Common myeloid progenitor, CD34-positive (primary cell): ENCODE results near the gene NUDT15. TPM values are rescaled to one million over a fixed set of nuclear protein-coding genes. Genes with fewer than 3 reads are reported as not detected.

ENCODE experiments used
- CTCF ChIA-PET: fragments of 350-600 bp; sonication (Branson Sonifier 250); formaldehyde crosslinking; loops from one replicate; lab custom pipeline; 2021; ENCODE audit warnings: antibody characterized with exemption; lab: Charles Lee
- POLR2A ChIA-PET: fragments of 350-600 bp; sonication (Branson Sonifier 250); formaldehyde crosslinking; loops from one replicate; lab custom pipeline; 2021; ENCODE audit warnings: antibody characterized with exemption; lab: Charles Lee
- DNase-seq, 3 donors: peaks; one replicate each; pipeline versions ENCODE4 v3.0.0 to v3.0.0-alpha.2; 2013
- H3K27ac ChIP-seq, 2 experiments: 1 replicate in 1 of 2; 2 replicates in 1 of 2; pipeline ENCODE4 v1.7.0; 2013; ENCODE audit warnings: inconsistent platforms in 2 of 2, low read length in 2 of 2, mild to moderate bottlenecking in 2 of 2, low read depth in 1 of 2, moderate library complexity in 1 of 2; ENCODE audit not compliant: severe bottlenecking in 2 of 2, insufficient read depth in 1 of 2, poor library complexity in 1 of 2
- H3K27me3 ChIP-seq, 5 experiments: replicated peaks in 2 of 5; 1 replicate in 3 of 5; 2 replicates in 2 of 5; pipeline versions ENCODE4 v1.6.1 to v1.7.0; 2013; ENCODE audit warnings: low read length in 4 of 5, mild to moderate bottlenecking in 2 of 5, moderate library complexity in 2 of 5, inconsistent platforms in 1 of 5; ENCODE audit not compliant: insufficient read depth in 5 of 5, control insufficient read depth in 4 of 5
- H3K36me3 ChIP-seq, 4 experiments: 1 replicate in 2 of 4; 2 replicates in 2 of 4; pipeline versions ENCODE4 v1.6.1 to v1.7.0; 2013; ENCODE audit warnings: low read length in 3 of 4, control low read depth in 1 of 4, mild to moderate bottlenecking in 1 of 4; ENCODE audit not compliant: control insufficient read depth in 4 of 4, insufficient read depth in 4 of 4
- H3K4me1 ChIP-seq, 4 experiments: 1 replicate in 3 of 4; 2 replicates in 1 of 4; pipeline versions ENCODE4 v1.6.1 to v1.7.1; 2013; ENCODE audit warnings: low read length in 3 of 4, mild to moderate bottlenecking in 3 of 4, control low read depth in 1 of 4, inconsistent platforms in 1 of 4, moderate library complexity in 1 of 4; ENCODE audit not compliant: control insufficient read depth in 4 of 4, insufficient read depth in 4 of 4; ENCODE audit errors: control extremely low read depth in 1 of 4
- H3K4me3 ChIP-seq, 7 experiments: 1 replicate in 4 of 7; 2 replicates in 3 of 7; pipeline versions ENCODE4 v1.5.1 to v1.7.0; 2013; ENCODE audit warnings: mild to moderate bottlenecking in 7 of 7, low read length in 6 of 7, moderate library complexity in 6 of 7, inconsistent platforms in 2 of 7, low read depth in 2 of 7, control low read depth in 1 of 7; ENCODE audit not compliant: insufficient read depth in 4 of 7, control insufficient read depth in 1 of 7; ENCODE audit errors: extremely low read depth in 1 of 7
- H3K9me3 ChIP-seq, 5 experiments: 1 replicate in 4 of 5; 2 replicates in 1 of 5; pipeline versions ENCODE4 v1.6.1 to v1.7.1; 2013; ENCODE audit warnings: low read length in 4 of 5, mild to moderate bottlenecking in 2 of 5, inconsistent platforms in 1 of 5, low read depth in 1 of 5, moderate library complexity in 1 of 5; ENCODE audit not compliant: control insufficient read depth in 4 of 5, insufficient read depth in 2 of 5; ENCODE audit errors: control extremely low read depth in 1 of 5
- WGBS: methylation state at CpG from one replicate; pipeline ENCODE4 v1.1.5; 2013; ENCODE audit not compliant: insufficient coverage; 5-methylcytosine and 5-hydroxymethylcytosine counted together
- polyA plus RNA-seq: library from polyadenylated mRNA; unstranded; fragments of 120-200 nt; gene quantifications from one replicate; pipeline ENCODE4 v1.2.1, GENCODE V29; 2013

NUDT15 gene
- 10.8 TPM for polyA plus RNA-seq

DNA sequence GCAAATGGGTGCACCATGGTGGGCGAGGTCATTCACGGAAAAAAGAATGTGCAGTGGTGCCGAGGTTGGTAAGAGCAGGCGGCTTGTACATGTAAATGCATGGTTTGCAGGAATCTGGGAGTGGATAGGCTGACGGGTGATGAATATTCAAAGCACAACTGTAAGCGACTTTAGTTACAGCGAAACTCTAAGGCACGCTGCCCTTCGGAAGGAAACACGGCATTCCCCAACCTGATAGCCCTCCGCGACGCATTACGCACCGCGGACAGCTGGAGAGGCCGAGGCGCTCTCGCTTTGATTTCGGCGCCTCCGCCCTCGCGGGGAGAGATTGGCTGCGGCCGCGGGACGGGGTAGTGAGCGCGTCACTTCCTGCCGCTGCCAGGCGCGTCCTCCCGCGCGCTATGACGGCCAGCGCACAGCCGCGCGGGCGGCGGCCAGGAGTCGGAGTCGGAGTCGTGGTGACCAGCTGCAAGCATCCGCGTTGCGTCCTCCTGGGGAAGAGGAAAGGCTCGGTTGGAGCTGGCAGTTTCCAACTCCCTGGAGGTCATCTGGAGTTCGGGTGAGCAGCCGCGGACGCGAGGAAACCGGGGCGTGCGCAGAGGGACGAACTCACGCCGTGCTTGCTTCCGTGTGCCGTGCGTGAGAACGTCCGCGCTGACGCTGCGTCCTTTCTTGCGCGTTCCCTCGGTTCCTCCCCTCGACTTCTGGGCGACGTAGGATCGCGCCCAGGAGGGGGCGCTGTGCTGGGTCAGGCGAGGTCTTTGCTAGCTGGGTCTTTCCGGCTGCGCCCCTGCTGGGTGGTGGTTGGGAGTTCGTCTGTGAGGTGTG lies at the start of gene NUDT15:
Gene NUDT15, plus strand, starts transcription at position 381 of the 828 bp plus-strand sequence. Its CDS starts 21 bp downstream, at position 402.
- H3K27me3 ChIP-seq: no peaks in the 10 kb centered on the region
- CTCF ChIA-PET: interaction anchor here (0.6 to 2.5 kb wide), 15 partner anchors 11 to 703 kb away, joined by 3 to 22 read pairs (median 4); partner anchors contain the start of gene MED4
- peaks cover 8 to 38% (median 15%) of the 10 kb centered on the region in 4 experiments for H3K36me3 ChIP-seq
- POLR2A ChIA-PET: interaction anchor here (0.6 to 0.9 kb wide), 3 partner anchors 9 to 57 kb away, joined by 3 to 5 read pairs (median 3); partner anchors contain the start of gene MED4
- 0% methylated on average over 66 of the region's 82 CpGs for WGBS
- H3K4me1 ChIP-seq: peaks cover 4 to 22% (median 18%) of the 10 kb centered on the region in 4 experiments
- H3K9me3 ChIP-seq: peaks cover 0 to 19% (median 6%) of the 10 kb centered on the region in 5 experiments
- H3K4me3 ChIP-seq: peak within 1 kb of the TSS; percentile 61 to 94 (median 84)
- peak; percentile 99 to 100 (median 99) for DNase-seq
- peak within 1 kb of the TSS; percentile 96 to 97 for H3K27ac ChIP-seq

DNA sequence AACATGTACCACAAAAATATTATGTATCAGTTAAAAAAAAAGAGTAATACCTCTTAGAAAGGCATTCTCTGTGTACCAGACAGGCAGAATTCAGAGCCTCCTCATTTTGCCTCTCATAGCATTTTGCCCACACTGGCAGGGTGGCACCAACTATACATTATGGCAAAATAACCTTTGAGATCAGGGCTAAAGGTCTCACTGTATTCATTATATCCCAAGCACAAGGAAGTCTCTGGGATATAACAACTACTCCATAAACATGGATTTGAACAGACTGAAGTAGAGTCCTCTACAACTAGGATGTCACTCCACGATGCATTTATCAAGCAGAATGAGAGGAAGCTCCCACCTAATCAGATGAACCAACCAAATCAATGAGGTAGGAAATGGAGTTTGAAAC lies 47.1 kb upstream of the NUDT15 start:
- WGBS: no CpG with 5 or more reads among the region's 1 CpG
- no peaks in the 10 kb centered on the region for H3K27me3 ChIP-seq
- ChIA-PET CTCF (no interaction called here), POLR2A (no interaction called here)
- no peak for DNase-seq
- peaks cover 16 to 54% (median 39%) of the 10 kb centered on the region in 4 experiments for H3K36me3 ChIP-seq
- H3K4me1 ChIP-seq: no peaks in the 10 kb centered on the region
- no peak overlapping the region for H3K4me3 ChIP-seq
- no peaks in the 10 kb centered on the region for H3K9me3 ChIP-seq
- no peak overlapping the region for H3K27ac ChIP-seq

DNA sequence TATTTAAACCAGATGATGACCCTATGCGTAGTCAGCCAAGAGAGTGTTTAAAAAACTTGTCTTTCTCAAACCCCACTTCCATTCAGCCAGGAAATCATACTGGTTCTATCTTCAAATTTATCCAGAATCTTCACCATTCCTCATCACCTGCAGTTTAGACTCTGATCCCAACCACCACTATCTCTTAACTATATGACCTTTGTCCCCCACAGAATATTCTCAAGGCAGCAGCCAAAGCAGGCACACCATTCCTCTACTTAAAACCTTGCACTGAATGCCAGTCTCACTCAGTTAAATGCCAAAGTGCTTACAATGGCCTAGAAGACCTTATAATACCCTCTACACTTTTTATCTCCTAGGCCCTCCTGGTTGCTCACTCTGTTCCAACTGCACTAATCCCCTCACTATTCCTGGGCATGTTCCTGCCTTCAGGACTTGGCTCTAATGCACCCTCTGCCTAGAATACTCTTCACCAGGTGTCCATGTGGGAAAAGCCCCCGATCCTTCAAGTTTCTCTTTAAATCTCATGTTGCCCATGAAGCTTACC lies 46.5 kb upstream of the NUDT15 start:
- H3K9me3 ChIP-seq: no peaks in the 10 kb centered on the region
- H3K36me3 ChIP-seq: peaks cover 16 to 48% (median 36%) of the 10 kb centered on the region in 4 experiments
- DNase-seq: no peak
- H3K4me1 ChIP-seq: no peaks in the 10 kb centered on the region
- no peaks in the 10 kb centered on the region for H3K27me3 ChIP-seq
- no peak overlapping the region for H3K27ac ChIP-seq
- 100% methylated on average over 2 of the region's 2 CpGs for WGBS
- H3K4me3 ChIP-seq: no peak overlapping the region
- CTCF ChIA-PET: no interaction called here
- POLR2A ChIA-PET: no interaction called here

DNA sequence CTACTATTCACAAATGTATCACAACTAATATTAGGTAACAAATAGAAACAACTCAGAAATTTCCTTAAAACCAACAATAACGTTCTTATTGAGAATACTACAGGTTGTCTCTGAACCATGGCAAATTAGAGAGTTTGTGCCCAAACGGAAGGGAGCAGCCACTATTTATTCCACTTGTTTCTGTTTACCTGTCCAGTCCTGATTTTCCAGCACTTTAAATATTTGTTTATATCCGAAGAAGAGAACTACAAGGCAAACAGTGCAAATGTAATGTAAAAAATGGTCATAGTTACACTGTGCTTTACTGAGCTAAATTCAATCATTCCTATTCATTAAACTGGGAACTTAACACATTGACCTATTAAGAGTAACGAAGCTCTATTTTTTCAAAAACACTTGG lies 45.7 kb upstream of the NUDT15 start:
- Histone ChIP-seq H3K4me3 (no peak overlapping the region), H3K36me3 (peaks cover 12 to 43% (median 31%) of the 10 kb centered on the region in 4 experiments), H3K27ac (no peak overlapping the region), H3K9me3 (no peaks in the 10 kb centered on the region), H3K4me1 (no peaks in the 10 kb centered on the region), H3K27me3 (no peaks in the 10 kb centered on the region)
- WGBS: 80% methylated on average over 1 of the region's 4 CpGs
- DNase-seq: no peak
- ChIA-PET CTCF (no interaction called here), POLR2A (interaction anchor here (0.8 kb wide), 1 partner anchor 1221 kb away, joined by 4 read pairs; no protein-coding TSS in a partner anchor)

DNA sequence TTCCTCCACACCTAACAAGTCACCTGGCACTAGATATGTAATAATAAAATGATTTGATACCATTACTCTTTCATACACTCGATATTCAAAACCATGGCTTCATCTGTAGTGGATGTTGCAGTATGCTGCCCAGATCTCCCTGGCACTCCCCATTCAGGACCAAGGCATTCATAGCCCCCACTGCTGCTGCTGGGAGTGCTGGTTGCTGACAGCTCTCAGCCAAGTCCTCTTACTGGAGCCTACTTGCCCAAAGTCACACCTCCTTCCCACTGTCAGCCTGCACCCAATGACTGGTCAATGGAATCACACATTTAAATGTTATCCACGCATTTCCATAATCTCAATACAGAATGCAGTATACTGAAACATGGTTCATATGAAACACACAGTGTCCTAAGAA lies 40.1 kb upstream of the NUDT15 start:
- H3K36me3 ChIP-seq: peaks cover 0 to 26% (median 12%) of the 10 kb centered on the region in 4 experiments
- no peak for DNase-seq
- POLR2A ChIA-PET: interaction anchor here (1.0 kb wide), 1 partner anchor 41 kb away, joined by 3 read pairs; no protein-coding TSS in a partner anchor
- WGBS: no CpG with 5 or more reads among the region's 2 CpGs
- CTCF ChIA-PET: interaction anchor here (1.3 to 1.6 kb wide), 3 partner anchors 10 to 16 kb away, joined by 3 to 4 read pairs (median 4); no protein-coding TSS in a partner anchor
- no peak overlapping the region for H3K4me3 ChIP-seq
- H3K9me3 ChIP-seq: no peaks in the 10 kb centered on the region
- H3K4me1 ChIP-seq: peaks cover 5 to 16% (median 9%) of the 10 kb centered on the region in 4 experiments
- no peaks in the 10 kb centered on the region for H3K27me3 ChIP-seq
- no peak overlapping the region for H3K27ac ChIP-seq

DNA sequence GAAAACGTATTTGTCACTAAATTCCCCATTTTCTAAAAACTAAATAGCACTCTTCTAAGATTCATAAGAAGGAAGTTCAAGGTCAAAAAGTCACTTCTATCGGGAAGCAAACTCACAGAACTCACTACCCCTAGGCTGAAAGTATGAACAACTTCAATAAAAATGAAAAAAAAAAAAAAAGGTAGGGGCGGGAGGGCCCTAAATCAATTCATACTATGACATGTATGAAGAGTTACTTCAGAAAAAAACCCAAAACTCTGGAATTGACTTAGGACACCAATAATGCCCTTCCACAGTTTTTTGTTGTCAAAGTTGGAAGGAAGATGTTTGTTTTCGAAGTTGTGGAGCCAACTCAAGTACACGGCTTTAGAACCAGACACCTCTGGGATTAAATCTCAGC lies 37.6 kb upstream of the NUDT15 start:
- POLR2A ChIA-PET: no interaction called here
- Histone ChIP-seq H3K4me3 (peak overlapping the region in 6 of 7 experiments; percentile 78 to 99 (median 92)), H3K9me3 (no peaks in the 10 kb centered on the region), H3K36me3 (peaks cover 0 to 8% (median 4%) of the 10 kb centered on the region in 4 experiments), H3K27ac (peak overlapping the region; percentile 78 to 88), H3K27me3 (no peaks in the 10 kb centered on the region), H3K4me1 (peaks cover 5 to 16% (median 9%) of the 10 kb centered on the region in 4 experiments)
- CTCF ChIA-PET: interaction anchor here (0.6 kb wide), 1 partner anchor 49 kb away, joined by 4 read pairs; no protein-coding TSS in a partner anchor
- WGBS: no CpG with 5 or more reads among the region's 5 CpGs
- no peak for DNase-seq
